DND-41 (cell line): ENCODE data around the gene CFAP299.

Experiments used
- EZH2 ChIP-seq: IDR thresholded peaks from 3 replicates; pipeline ENCODE4 v1.6.1; 2012; ENCODE audit warnings: borderline replicate concordance, low read depth, mild to moderate bottlenecking, moderate library complexity, low read length, inconsistent platforms; ENCODE audit not compliant: severe bottlenecking
- TF ChIP-seq, protein P1 (sequence below): IDR thresholded peaks from 2 replicates; pipeline ENCODE4 v1.5.1; 2012; ENCODE audit warnings: borderline replicate concordance, low read length, moderate library complexity, mild to moderate bottlenecking; ENCODE audit not compliant: poor library complexity, severe bottlenecking; ENCODE audit errors: extremely low read depth

DNA sequence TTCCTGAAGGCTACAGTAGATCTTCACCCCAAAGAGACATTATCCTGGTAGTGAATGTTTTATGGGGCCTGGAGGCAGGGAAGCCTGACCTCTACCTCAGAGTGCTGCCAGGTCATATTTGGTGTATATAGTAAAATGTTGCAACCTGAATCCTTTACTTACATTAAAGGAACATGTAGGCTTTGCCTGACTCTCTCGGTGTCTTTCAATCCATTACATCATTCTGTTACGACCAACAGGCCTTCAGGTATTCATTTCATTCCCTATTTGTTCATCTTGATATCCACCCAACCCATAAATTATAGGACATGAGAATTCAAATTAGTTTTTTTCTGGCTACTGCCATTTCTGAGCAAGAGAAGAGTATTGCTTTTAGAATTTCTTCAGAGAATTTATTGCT, 116.5 kb downstream of the CFAP299 start:
- TF ChIP-seq, protein P1, sequence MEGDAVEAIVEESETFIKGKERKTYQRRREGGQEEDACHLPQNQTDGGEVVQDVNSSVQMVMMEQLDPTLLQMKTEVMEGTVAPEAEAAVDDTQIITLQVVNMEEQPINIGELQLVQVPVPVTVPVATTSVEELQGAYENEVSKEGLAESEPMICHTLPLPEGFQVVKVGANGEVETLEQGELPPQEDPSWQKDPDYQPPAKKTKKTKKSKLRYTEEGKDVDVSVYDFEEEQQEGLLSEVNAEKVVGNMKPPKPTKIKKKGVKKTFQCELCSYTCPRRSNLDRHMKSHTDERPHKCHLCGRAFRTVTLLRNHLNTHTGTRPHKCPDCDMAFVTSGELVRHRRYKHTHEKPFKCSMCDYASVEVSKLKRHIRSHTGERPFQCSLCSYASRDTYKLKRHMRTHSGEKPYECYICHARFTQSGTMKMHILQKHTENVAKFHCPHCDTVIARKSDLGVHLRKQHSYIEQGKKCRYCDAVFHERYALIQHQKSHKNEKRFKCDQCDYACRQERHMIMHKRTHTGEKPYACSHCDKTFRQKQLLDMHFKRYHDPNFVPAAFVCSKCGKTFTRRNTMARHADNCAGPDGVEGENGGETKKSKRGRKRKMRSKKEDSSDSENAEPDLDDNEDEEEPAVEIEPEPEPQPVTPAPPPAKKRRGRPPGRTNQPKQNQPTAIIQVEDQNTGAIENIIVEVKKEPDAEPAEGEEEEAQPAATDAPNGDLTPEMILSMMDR: no peak
- no peak for TF ChIP-seq EZH2
